Measurements from ENCODE around the gene VAX1. TPM values are rescaled to one million over a fixed set of nuclear protein-coding genes. Genes with fewer than 3 reads are reported as not detected.

The VAX1 gene
- total and polyA plus RNA-seq, 9 of the 15 experiments (the other 6 are each of a cell fraction or from before 2014, with no cell fraction given), result not detected

DNA sequence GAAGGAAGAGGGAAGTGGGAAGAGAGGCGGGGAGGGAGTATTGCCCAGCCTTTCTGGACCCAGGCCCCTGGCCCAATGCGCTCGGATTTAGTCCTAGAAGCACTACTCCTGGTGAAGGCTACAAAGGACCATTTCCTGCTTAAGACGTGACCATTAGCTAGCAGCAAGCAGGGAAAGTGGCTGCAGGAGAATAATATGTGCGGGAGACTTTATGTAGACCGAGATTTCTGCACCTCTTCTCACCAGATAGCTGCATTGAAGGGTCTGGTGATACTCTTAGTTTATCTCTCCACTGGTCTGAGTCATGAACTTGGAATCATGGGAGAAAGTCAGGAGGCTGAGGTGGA, 3.1 kb downstream of the VAX1 start:
- BruUV-seq (replicated peaks), result no TSS peak
- ChIA-PET POLR2A (interaction anchor here (0.7 kb wide), 1 partner anchor 21 kb away, joined by 3 read pairs; no protein-coding TSS in a partner anchor), CTCF (ENCODE audit: low intra/inter-chr PET ratio) (no interaction called here)
- H3K4me1 ChIP-seq (replicated peaks in 1 of 2; ENCODE audit: control insufficient read depth in 2 of 2, insufficient read depth in 2 of 2, low read length in 2 of 2), result peaks cover 0 to 23% of the 10 kb centered on the region in 2 experiments; a peak in 2 of 5 replicates
- DNase-seq (ENCODE audit: extremely low read depth in 1 of 4, low spot score in 3 of 4) (no peak), FAIRE-seq (no peak), ATAC-seq (no peak)
- no peak overlapping the region for H3K9ac ChIP-seq (ENCODE audit: insufficient read depth in 1 of 2, low read depth in 2 of 2, low read length in 2 of 2)
- no peak overlapping the region for H3K27ac ChIP-seq (ENCODE audit: extremely low read depth, low read depth, low read length)
- no peak overlapping the region for H3K4me3 ChIP-seq
- 6% methylated on average over 5 of the region's 6 CpGs for WGBS (ENCODE audit: insufficient coverage, low coverage, missing lambda C conversion rate)
- no peaks in the 10 kb centered on the region for H3K79me2 ChIP-seq (ENCODE audit: control insufficient read depth, insufficient read depth, low read length)
- TF ChIP-seq EP400 (IDR thresholded peaks at IDR 0.05) (no peak), BACH1 (tag; IDR thresholded peaks at IDR 0.05) (no peak), BHLHE40 (IDR thresholded peaks at IDR 0.05; ENCODE audit: low read length) (no peak), CHCHD3 (CRISPR knock-in tag; IDR thresholded peaks at IDR 0.05) (no peak), JUND (IDR thresholded peaks at IDR 0.05; ENCODE audit: borderline replicate concordance, low read depth, low read length) (no peak), JUND (tag; IDR thresholded peaks at IDR 0.05; ENCODE audit: borderline replicate concordance, low read depth, low read length) (no peak), HINFP (tag; conservative IDR thresholded peaks at IDR 0.05; ENCODE audit: low read depth) (no peak), FOXA1 (IDR thresholded peaks at IDR 0.05; ENCODE audit: borderline replicate concordance) (no peak), TCFL5 (CRISPR knock-in tag; conservative IDR thresholded peaks at IDR 0.05) (no peak), ZNF263 (CRISPR knock-in tag; IDR thresholded peaks at IDR 0.05; ENCODE audit: borderline replicate concordance) (no peak)
- peaks cover 24 to 87% of the 10 kb centered on the region in 2 experiments for H3K27me3 ChIP-seq (ENCODE audit: control insufficient read depth in 2 of 2, insufficient read depth in 2 of 2, low read length in 2 of 2)
- H3K9me3 ChIP-seq (replicated peaks; ENCODE audit: control insufficient read depth, insufficient read depth, low read depth, low read length), result no peaks in the 10 kb centered on the region
- in situ Hi-C loops (cut with MboI) (no loop called here), intact Hi-C loops (cut with micrococcal nuclease) (no loop called here)
- no peaks in the 10 kb centered on the region for H4K20me1 ChIP-seq (replicated peaks; ENCODE audit: control insufficient read depth, insufficient read depth, low read length)
- H3K4me2 ChIP-seq (ENCODE audit: insufficient read depth, low read length), result no peak overlapping the region
- H3K36me3 ChIP-seq (ENCODE audit: control insufficient read depth, insufficient read depth, low read length), result no peaks in the 10 kb centered on the region
- no peaks in the 10 kb centered on the region for H3K9me1 ChIP-seq (ENCODE audit: control insufficient read depth, insufficient read depth, low read length)
- H2AFZ ChIP-seq (ENCODE audit: low read depth, low read length), result no peak overlapping the region

Data from K562 (cell line).